IPS-15b (cell line): ENCODE results near the gene STX17.

Experiments
- H3K27me3 ChIP-seq: one replicate; pipeline ENCODE4 v1.6.1; 2013; ENCODE audit warnings: low read length; ENCODE audit not compliant: control insufficient read depth, insufficient read depth
- H3K36me3 ChIP-seq: one replicate; pipeline ENCODE4 v1.6.1; 2013; ENCODE audit warnings: low read length; ENCODE audit not compliant: control insufficient read depth, insufficient read depth
- H3K4me1 ChIP-seq: one replicate; pipeline ENCODE4 v1.6.1; 2013; ENCODE audit warnings: mild to moderate bottlenecking, low read length; ENCODE audit not compliant: control insufficient read depth, insufficient read depth
- H3K4me3 ChIP-seq: one replicate; pipeline ENCODE4 v1.5.1; 2013; ENCODE audit warnings: low read depth, low read length
- H3K9ac ChIP-seq: one replicate; pipeline ENCODE4 v1.6.1; 2013; ENCODE audit warnings: low read depth, mild to moderate bottlenecking, low read length
- H3K9me3 ChIP-seq: one replicate; pipeline ENCODE4 v1.6.1; 2013; ENCODE audit warnings: mild to moderate bottlenecking, low read length; ENCODE audit not compliant: control insufficient read depth, insufficient read depth

Gene STX17

DNA sequence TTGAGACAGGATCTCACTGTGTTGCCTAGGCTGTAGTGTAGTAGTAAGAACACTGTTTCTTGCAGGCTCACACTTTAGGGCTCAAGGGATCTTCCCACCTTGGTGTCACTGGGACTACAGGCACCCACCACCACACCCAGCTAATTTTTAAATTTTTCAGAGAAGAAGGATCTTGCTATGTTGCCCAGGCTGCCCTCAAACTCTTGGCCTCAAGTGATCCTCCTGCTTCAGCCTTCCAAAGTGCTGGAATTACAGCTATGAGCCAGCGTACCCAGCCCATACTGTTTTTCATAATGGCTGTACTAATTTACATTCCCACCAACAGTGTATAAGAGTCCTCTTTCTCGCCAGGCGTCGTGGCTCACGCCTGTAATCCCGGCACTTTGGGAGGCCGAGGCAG lies 5.1 kb downstream of the STX17 start:
- Histone ChIP-seq H3K4me3 (no peak overlapping the region), H3K27me3 (no peaks in the 10 kb centered on the region), H3K36me3 (no peaks in the 10 kb centered on the region), H3K9ac (no peak overlapping the region), H3K9me3 (no peaks in the 10 kb centered on the region), H3K4me1 (peaks cover 2% of the 10 kb centered on the region)

DNA sequence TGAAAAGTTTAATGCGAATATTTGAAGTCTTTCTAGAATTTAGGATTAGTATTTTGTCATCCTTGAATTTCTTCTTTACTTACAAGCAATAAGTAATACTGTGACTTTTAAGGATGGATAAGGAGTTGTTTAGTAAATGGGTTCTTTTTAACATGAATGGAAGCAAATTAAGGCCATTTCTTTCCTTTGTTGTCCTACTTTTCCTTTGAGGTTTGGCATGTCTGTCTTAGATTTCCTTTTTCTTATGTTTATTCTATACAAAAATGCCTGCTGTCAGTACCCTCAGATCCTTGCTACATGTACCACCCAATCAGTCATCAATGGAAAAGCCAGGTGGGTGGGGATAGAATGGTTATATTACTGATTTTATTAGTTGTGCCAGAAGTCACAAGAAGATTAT lies 10.2 kb downstream of the STX17 start:
- Histone ChIP-seq H3K4me1 (peaks cover 6% of the 10 kb centered on the region), H3K9ac (no peak overlapping the region), H3K36me3 (no peaks in the 10 kb centered on the region), H3K27me3 (no peaks in the 10 kb centered on the region), H3K4me3 (no peak overlapping the region), H3K9me3 (no peaks in the 10 kb centered on the region)

DNA sequence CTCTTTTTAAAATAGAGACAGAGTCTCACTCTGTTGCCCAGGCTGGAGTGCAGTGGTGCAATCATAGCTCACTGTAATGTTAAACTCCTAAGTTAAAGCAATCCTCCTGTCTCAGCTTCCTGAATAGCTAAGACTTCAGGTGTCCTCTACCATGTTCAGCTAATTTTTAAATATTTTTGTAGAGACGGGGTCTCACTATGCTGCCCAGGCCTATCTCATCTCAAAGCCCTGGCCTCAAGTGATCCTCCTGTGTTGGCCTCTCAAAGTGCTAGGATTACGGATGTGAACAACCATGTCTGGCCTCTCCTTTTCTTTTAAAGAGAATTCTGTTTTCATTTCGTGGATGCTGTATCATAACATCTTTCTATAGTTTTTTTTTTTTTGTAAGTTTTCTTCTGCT lies 11.7 kb downstream of the STX17 start:
- no peaks in the 10 kb centered on the region for H3K27me3 ChIP-seq

DNA sequence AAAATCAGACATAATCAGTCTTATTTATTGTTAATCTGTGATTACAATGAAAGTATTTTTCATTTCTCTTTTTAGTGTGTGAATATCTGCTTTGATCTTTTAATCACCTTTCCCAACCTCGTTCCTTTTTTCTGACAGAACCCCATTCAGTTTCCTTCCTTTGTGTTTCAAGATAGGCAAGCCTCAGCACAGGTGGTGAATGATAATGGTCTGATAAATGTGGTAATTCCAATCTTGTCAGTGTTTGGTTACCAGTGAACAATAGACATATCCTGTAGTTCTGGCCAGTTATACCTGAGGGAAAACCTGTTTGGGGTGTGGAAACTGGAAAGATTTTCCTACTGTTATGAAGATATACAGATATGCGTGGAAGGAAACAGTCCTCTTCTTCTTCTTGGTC lies 13.5 kb downstream of the STX17 start:
- Histone ChIP-seq H3K9me3 (no peaks in the 10 kb centered on the region), H3K4me1 (peaks cover 6% of the 10 kb centered on the region), H3K9ac (no peak overlapping the region), H3K36me3 (no peaks in the 10 kb centered on the region), H3K4me3 (no peak overlapping the region), H3K27me3 (no peaks in the 10 kb centered on the region)

More for the DNA sequence above, 11.7 kb downstream of the STX17 start:
- peaks cover 6% of the 10 kb centered on the region for H3K4me1 ChIP-seq
- no peak overlapping the region for H3K9ac ChIP-seq
- H3K9me3 ChIP-seq = no peaks in the 10 kb centered on the region
- H3K36me3 ChIP-seq = no peaks in the 10 kb centered on the region
- H3K4me3 ChIP-seq = no peak overlapping the region

DNA sequence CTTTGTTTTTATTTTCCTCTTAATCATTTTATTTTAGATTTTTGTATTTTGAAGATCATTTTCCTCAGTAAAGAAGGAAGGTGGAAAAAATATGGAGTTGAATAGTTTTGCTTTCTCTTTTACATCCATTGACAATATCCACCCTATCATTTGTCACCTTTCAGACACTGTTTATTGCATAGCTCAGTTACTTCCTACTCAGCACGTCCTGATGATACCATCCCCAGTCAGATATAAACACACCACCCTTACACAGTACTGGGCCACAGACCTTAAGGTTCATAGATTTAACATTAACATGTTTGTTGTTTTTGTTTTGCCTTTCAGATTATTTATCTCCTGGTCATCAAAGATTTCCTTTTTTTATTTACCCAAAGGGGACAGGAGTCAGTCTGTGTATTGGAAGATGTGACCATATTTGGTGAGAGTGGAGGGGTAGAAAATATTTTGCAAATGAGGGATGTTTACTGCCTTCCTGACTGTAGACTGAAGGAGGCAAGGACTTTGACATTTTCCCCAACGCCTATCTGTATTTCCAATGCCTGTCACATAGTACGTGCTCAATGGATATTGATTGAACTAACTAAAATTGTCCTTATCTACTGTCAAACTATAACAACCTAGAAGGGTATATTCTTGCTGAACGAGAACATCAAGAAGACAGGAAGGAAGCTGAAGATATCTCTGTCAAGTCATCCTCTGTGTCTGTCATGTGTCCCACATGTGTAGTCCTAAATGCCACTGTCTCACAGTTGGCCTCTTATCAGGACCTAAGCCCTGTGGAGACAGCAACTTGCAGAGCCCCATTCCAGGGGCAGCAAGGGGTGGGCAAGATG lies 15.6 kb downstream of the STX17 start:
- H3K4me3 ChIP-seq = no peak overlapping the region

DNA sequence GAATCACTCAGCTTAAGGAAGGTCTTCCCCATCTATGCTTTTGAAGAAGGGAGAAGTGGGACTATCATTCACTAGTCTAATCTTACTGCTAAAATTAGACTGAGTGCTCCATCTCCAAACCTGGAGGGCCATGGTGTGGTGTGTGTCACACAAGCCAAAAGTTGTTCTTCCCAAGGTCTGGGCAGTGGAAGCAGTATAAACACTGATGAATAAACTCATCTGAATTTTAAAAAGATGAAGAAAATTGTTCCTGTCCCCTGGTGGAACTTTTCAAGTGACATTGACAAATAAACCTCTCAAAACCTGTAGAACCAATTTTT lies 16.2 kb downstream of the STX17 start:
- Histone ChIP-seq H3K9me3 (no peaks in the 10 kb centered on the region), H3K9ac (no peak overlapping the region), H3K4me1 (peaks cover 6% of the 10 kb centered on the region), H3K4me3 (no peak overlapping the region), H3K27me3 (no peaks in the 10 kb centered on the region), H3K36me3 (no peaks in the 10 kb centered on the region)

More for the DNA sequence above, 15.6 kb downstream of the STX17 start:
- Histone ChIP-seq H3K9me3 (no peaks in the 10 kb centered on the region), H3K9ac (no peak overlapping the region), H3K4me1 (peaks cover 6% of the 10 kb centered on the region), H3K36me3 (no peaks in the 10 kb centered on the region), H3K27me3 (no peaks in the 10 kb centered on the region)

DNA sequence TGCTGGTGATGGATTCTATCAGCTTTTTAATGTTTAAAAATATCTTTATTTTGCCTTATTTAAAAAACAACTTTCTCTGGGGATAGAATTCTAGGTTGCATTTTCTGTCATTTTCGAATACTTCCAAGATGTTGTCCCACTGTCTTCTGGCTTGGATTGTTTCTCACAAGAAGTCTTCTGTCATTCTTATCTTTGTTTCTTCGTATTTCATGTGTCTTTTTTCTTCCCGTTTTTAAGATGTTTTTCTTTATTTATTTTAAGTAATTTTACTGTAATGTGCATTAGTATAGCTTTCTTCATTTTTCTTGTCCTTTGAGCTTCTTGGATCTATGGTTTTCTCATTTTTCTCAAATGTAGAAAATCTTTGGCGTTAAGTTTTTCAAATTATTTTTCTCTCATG lies 19.1 kb downstream of the STX17 start:
- H3K9me3 ChIP-seq = no peaks in the 10 kb centered on the region
- H3K4me1 ChIP-seq = no peaks in the 10 kb centered on the region
- H3K9ac ChIP-seq = no peak overlapping the region
- H3K4me3 ChIP-seq = no peak overlapping the region
- H3K27me3 ChIP-seq = no peaks in the 10 kb centered on the region
- no peaks in the 10 kb centered on the region for H3K36me3 ChIP-seq

DNA sequence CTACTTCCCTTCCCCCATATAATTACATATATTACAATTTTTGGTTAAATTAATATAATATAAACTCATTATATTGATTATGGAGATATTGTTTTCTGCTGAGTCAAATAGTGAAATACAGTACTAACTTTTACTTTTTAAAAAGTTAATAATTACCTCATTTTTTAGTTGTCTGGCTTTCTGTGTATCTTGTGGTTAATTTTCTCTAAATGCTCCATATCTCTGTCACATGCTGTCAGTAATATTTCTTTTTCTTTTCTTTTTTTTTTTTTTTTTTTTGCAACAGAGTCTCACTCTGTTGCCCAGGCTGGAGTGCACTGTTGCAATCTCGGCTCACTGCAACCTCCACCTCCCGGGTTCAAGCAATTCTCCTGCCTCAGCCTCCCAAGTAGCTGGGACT lies 23.2 kb downstream of the STX17 start:
- Histone ChIP-seq H3K4me1 (no peaks in the 10 kb centered on the region), H3K36me3 (no peaks in the 10 kb centered on the region), H3K9ac (no peak overlapping the region), H3K9me3 (no peaks in the 10 kb centered on the region), H3K27me3 (no peaks in the 10 kb centered on the region), H3K4me3 (no peak overlapping the region)

DNA sequence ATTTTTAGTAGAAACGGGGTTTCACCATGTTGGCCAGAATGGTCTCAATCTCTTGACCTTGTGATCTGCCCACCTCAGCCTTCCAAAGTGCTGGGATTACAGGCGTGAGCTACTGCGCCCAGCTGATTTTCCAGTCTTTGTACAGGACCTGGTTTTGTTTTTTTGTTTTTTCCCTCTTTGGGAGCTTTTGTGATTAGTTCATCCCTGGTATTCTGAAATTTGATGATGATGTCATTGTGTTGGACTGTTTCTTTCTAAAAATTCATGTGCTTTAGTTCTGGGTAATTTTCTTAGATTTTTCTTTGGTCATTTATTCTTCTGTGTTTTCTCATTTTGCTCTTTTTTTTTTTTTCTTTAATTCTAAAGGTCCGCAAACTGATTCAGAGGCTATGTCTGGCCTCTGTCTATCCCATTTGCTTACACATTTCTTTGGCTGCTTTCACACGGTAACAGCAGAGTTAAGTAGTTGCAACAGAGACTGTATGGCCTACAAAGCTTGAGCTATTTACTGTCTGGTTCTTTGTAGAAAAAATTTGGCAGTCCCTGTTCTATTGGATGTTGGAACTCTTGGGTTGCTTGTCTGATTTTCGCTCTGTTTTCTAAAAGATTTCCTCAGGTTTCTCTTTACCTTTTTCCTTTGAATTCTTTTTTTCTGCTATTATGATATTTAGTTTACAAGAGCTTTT lies 24.8 kb downstream of the STX17 start:
- Histone ChIP-seq H3K27me3 (no peaks in the 10 kb centered on the region), H3K36me3 (no peaks in the 10 kb centered on the region), H3K4me1 (no peaks in the 10 kb centered on the region), H3K9me3 (no peaks in the 10 kb centered on the region), H3K9ac (no peak overlapping the region), H3K4me3 (no peak overlapping the region)

DNA sequence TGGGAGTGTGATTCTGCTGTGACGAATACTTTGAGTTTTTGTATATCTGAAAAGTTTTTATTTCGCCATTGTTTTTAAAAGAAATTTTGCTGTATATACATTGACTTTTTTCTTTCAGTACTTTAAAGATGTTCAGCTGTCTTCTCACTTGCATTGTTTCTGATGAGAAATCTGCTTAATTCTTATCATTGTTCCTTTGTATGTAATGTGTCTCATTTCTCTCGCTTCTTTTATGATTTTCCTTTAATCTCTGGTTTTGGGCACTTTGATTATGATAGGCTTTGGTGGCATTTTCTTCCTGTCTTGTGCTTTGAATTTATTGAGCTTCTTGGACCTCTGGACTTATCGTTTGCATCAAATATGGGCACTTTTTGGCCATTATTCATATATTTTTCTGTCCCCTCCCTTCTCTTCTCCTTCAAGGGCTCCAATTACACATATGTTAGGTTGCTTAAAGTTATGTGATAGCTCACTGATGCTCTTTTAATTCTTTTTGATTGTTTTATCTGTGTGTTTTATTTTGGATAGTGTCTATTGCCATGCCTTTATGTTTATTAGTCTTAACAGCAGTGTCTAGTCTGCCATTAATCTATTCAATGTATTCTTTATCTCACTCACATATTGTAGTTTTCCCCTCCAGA lies 30.6 kb downstream of the STX17 start:
- Histone ChIP-seq H3K4me1 (no peaks in the 10 kb centered on the region), H3K9ac (no peak overlapping the region), H3K27me3 (no peaks in the 10 kb centered on the region), H3K4me3 (no peak overlapping the region), H3K9me3 (no peaks in the 10 kb centered on the region), H3K36me3 (no peaks in the 10 kb centered on the region)

DNA sequence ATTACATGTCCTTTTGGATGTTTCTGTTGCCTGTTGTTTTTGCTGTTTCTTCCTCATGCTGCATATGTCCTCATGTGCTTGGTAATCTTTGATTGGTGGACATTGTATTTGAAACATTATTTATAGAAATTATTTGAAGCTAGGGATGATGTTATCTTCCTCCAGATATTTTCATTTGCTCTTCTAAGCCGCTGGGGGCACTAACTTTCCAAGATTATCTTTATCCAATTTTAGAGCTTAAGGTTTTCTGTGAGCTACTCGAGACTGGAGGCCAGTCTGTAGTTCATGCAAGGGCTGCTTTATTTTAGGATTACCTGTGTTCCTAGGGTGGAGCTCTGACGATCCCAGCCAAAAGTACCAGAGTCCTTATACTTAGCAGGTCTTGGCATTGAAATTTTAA lies 40.9 kb downstream of the STX17 start:
- Histone ChIP-seq H3K27me3 (no peaks in the 10 kb centered on the region), H3K9me3 (no peaks in the 10 kb centered on the region), H3K4me1 (no peaks in the 10 kb centered on the region), H3K36me3 (no peaks in the 10 kb centered on the region), H3K9ac (no peak overlapping the region), H3K4me3 (no peak overlapping the region)

DNA sequence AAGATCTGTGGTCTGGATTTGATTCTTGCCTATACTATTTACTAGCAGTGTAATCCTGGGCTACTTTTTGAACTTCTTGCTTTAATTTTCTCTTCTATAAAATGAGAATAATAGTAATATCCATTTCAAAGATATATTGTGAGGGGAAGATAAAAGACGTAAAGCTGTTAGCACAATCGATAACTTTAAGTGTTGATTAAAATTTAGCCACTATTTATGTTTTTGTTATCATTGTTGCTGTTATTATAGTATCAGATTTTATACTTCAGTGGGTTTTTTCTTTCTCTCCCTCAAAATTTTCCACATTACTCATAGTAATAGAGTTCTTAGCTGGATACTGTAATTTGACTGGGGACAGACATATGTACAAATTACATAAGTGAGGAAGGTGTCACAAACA lies 42.0 kb downstream of the STX17 start:
- H3K4me3 ChIP-seq = no peak overlapping the region
- H3K27me3 ChIP-seq = no peaks in the 10 kb centered on the region
- no peaks in the 10 kb centered on the region for H3K4me1 ChIP-seq
- no peaks in the 10 kb centered on the region for H3K36me3 ChIP-seq
- H3K9ac ChIP-seq = no peak overlapping the region
- H3K9me3 ChIP-seq = no peaks in the 10 kb centered on the region
